Vagina (tissue), 2 donors: ENCODE measurements around the gene TMEM167B. TPM values are rescaled to one million over a fixed set of nuclear protein-coding genes. Genes with fewer than 3 reads are reported as not detected.

Experiments
- DNase-seq, 2 donors: peaks; one replicate each; pipeline ENCODE4 v3.0.0-alpha.2; 2017; ENCODE audit errors: extremely low spot score in 2 of 2
- H3K27ac ChIP-seq: fragments of 200-600 bp; sonication (generic); one replicate; pipeline ENCODE4 v1.5.1; 2019
- H3K27me3 ChIP-seq: fragments of 200-600 bp; sonication (generic); one replicate; pipeline ENCODE4 v1.5.1; 2019
- H3K36me3 ChIP-seq, 2 donors: fragments of 200-600 bp; sonication (generic); one replicate each; pipeline ENCODE4 v1.5.1; 2017 to 2019
- H3K4me1 ChIP-seq: fragments of 200-600 bp; sonication (generic); one replicate; pipeline ENCODE4 v1.5.1; 2019
- H3K4me3 ChIP-seq, 2 donors: fragments of 200-600 bp; sonication (generic); 1 replicate in 1 of 2; 2 replicates in 1 of 2; pipeline ENCODE4 v1.5.1; 2016 to 2019
- H3K9me3 ChIP-seq: fragments of 200-600 bp; sonication (generic); one replicate; pipeline ENCODE4 v1.5.1; 2019
- POLR2A ChIP-seq, 2 donors: fragments of 450-650 bp; IDR thresholded peaks; one replicate each; pipeline ENCODE4 v1.6.1; 2017; ENCODE audit warnings: antibody characterized with exemption in 2 of 2, mild to moderate bottlenecking in 2 of 2, moderate library complexity in 2 of 2
- POLR2AphosphoS5 ChIP-seq, 2 donors: sonication (generic); formaldehyde crosslinking; IDR thresholded peaks; one replicate each; pipeline ENCODE4 v1.9.0; 2017; ENCODE audit warnings: antibody characterized with exemption in 2 of 2, mild to moderate bottlenecking in 2 of 2, low read depth in 1 of 2; ENCODE audit not compliant: insufficient read depth in 1 of 2
- intact Hi-C: fragments of 100-400 bp; cut with DNase I; formaldehyde crosslinking; loops from one replicate; pipeline ENCODE4 v1.15.1; 2023
- total RNA-seq: library from RNA; depleted of rRNA; stranded (reverse); fragments of >200 nt; gene quantifications from one replicate; pipeline ENCODE4 v1.2.3, GENCODE V29; 2016
- TF ChIP-seq, protein P1 (sequence below), 3 experiments: fragments of 450-650 bp in 2 of 3; fragments of 200-600 bp in 1 of 3; sonication (generic) in 1 of 3; IDR thresholded peaks; one replicate each; pipeline ENCODE4 v1.5.1; 2017 to 2019; ENCODE audit warnings: antibody characterized with exemption in 3 of 3, mild to moderate bottlenecking in 2 of 3, moderate library complexity in 2 of 3

Gene TMEM167B
- total RNA-seq, 1 donor from 2014 or later: 17.2 TPM

DNA sequence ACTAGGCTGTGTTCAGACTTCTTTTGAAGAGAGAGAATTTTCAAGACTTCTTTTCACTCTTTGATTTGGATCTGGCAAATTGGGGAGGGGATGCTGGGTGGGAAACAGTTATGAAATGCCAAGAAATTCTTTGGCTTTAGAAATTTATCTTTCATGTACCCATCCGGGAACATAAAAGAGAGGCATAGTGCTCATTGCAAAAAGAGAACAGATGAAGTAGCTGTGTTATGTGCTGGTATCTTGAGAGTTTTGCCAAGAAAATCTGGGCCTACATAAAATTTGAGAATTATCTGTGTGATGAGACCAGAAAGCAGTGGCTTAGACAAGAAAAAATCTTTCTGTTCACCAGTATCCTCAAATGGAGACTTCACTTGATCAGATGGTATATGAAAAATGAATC is 4.3 kb downstream of the TMEM167B start:
- intact Hi-C loops: no loop called here
- Histone ChIP-seq H3K36me3 (peaks cover 0 to 29% of the 10 kb centered on the region in 2 donors), H3K27me3 (no peaks in the 10 kb centered on the region), H3K4me1 (peaks cover 49% of the 10 kb centered on the region), H3K9me3 (no peaks in the 10 kb centered on the region), H3K27ac (no peak overlapping the region), H3K4me3 (no peak overlapping the region)
- TF ChIP-seq, protein P1, sequence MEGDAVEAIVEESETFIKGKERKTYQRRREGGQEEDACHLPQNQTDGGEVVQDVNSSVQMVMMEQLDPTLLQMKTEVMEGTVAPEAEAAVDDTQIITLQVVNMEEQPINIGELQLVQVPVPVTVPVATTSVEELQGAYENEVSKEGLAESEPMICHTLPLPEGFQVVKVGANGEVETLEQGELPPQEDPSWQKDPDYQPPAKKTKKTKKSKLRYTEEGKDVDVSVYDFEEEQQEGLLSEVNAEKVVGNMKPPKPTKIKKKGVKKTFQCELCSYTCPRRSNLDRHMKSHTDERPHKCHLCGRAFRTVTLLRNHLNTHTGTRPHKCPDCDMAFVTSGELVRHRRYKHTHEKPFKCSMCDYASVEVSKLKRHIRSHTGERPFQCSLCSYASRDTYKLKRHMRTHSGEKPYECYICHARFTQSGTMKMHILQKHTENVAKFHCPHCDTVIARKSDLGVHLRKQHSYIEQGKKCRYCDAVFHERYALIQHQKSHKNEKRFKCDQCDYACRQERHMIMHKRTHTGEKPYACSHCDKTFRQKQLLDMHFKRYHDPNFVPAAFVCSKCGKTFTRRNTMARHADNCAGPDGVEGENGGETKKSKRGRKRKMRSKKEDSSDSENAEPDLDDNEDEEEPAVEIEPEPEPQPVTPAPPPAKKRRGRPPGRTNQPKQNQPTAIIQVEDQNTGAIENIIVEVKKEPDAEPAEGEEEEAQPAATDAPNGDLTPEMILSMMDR (IDR thresholded peaks at IDR 0.05): no peak
- TF ChIP-seq POLR2A (IDR thresholded peaks at IDR 0.05) (no peak), POLR2AphosphoS5 (IDR thresholded peaks at IDR 0.05; ENCODE audit: insufficient read depth in 1 of 2, low read depth in 1 of 2) (no peak)
- DNase-seq: no peak

DNA sequence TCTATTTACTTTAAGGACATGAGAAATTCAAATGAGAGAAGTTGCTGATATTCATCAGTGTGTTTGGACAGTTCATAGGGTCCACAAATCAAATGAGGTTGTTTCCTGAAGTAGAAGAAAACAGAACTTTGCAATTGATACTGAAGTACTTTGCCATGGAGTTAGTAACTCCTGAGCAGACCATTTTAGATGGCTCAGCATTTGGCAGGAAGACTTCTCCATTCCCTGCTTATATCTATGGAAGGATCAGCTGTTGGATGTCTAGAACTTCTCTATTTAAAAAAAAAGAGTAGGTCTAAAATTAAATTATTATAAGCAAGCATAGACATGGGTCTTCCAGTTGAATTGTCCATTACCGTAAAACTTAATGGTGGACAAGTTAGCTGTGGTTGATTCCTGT is 5.1 kb downstream of the TMEM167B start:
- no peak overlapping the region for H3K27ac ChIP-seq
- intact Hi-C loops: no loop called here
- H3K4me1 ChIP-seq: peaks cover 46% of the 10 kb centered on the region
- TF ChIP-seq POLR2A (IDR thresholded peaks at IDR 0.05) (no peak), POLR2AphosphoS5 (IDR thresholded peaks at IDR 0.05; ENCODE audit: insufficient read depth in 1 of 2, low read depth in 1 of 2) (no peak)
- TF ChIP-seq, protein P1 (IDR thresholded peaks at IDR 0.05): no peak
- H3K4me3 ChIP-seq: no peak overlapping the region
- H3K9me3 ChIP-seq: no peaks in the 10 kb centered on the region
- DNase-seq: no peak
- peaks cover 0 to 29% of the 10 kb centered on the region in 2 donors for H3K36me3 ChIP-seq
- no peaks in the 10 kb centered on the region for H3K27me3 ChIP-seq

DNA sequence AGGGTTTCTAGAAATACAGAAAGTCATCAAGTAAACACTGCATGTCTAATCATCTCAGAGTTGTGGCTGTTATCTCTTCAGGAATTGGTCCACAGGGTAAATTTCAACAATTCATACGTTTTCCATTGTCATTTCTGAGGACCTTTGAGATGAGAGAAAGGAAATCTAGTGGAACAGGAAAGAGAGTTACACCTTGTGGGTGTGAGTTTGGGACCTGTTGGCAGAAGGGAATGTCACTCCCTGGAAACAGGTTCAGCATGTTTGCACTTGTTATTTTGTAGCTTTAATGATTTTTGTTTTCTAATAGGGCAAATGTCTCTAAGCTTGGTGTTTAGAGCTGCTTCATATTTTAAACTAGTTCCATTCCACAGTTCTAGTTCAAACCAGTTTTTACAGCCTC is 5.6 kb downstream of the TMEM167B start:
- Histone ChIP-seq H3K4me1 (peaks cover 49% of the 10 kb centered on the region), H3K9me3 (no peaks in the 10 kb centered on the region), H3K27ac (no peak overlapping the region), H3K36me3 (peaks cover 0 to 29% of the 10 kb centered on the region in 2 donors), H3K4me3 (no peak overlapping the region), H3K27me3 (no peaks in the 10 kb centered on the region)
- intact Hi-C loops: no loop called here
- DNase-seq: no peak
- no peak for TF ChIP-seq POLR2A (IDR thresholded peaks at IDR 0.05)
- TF ChIP-seq POLR2AphosphoS5 (IDR thresholded peaks at IDR 0.05; ENCODE audit: insufficient read depth in 1 of 2, low read depth in 1 of 2): peak in 1 of 2 donors; percentile 62
- TF ChIP-seq, protein P1 (IDR thresholded peaks at IDR 0.05): no peak

DNA sequence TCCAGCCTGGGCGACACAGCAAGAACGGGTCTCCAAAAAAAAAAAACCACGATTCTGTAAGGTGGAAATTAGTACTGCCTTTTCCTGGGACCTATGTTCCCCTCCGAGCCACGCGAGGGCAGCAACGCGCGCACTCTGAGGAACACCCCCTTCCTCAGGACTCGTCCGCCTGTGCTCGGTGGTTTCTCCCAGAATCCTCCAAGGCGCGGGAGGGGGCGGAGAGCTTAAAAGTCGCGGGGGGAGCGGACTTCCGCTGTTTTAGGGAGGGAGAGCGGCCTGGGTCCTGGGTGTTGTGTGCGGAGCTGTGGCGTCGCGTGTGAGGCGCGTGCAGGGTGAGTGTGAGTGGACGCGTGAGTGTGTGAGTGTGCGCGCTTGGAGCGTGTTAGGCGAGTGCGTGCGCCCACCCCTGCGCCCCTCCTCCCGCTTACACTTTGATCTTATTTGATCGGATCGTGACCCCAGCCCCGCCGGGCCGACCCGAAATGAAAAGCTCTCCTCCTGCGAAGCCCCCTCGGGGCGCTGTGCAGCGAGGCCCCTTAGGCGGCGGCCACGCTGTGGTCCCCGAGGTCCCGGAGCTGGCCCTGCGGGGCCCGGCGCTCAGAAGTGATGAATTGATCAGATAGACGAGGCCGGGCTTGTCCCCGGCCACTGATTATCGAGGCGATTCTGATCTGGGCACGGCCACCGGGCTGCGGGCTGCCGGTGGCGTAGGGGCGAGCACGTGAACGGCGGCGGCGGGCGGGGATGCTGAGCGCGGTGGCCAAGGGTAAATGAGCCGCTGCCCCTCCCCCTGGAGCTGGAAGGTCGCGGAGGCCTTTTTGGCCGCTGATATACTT is 9.6 kb downstream of the TMEM167B start:
- peaks cover 28% of the 10 kb centered on the region for H3K4me1 ChIP-seq
- H3K4me3 ChIP-seq: peak overlapping the region; percentile 87 to 89
- peak overlapping the region; percentile 92 for H3K27ac ChIP-seq
- intact Hi-C loops: loop anchor here (5.0 kb wide), 1 partner anchor 112 kb away; the partner anchor contains the start of gene SARS1
- no peaks in the 10 kb centered on the region for H3K27me3 ChIP-seq
- TF ChIP-seq POLR2A (IDR thresholded peaks at IDR 0.05): peak in 1 of 2 donors; percentile 96
- TF ChIP-seq, protein P1 (IDR thresholded peaks at IDR 0.05): peak; percentile 73 to 89 (median 84)
- TF ChIP-seq POLR2AphosphoS5 (IDR thresholded peaks at IDR 0.05; ENCODE audit: insufficient read depth in 1 of 2, low read depth in 1 of 2): peak; percentile 98 to 99
- peaks cover 0 to 6% of the 10 kb centered on the region in 2 donors for H3K36me3 ChIP-seq
- H3K9me3 ChIP-seq: no peaks in the 10 kb centered on the region
- DNase-seq: peak in 1 of 2 donors; percentile 95
